HG03575 (cell line): ENCODE data around the gene ERBB4.

Experiments used
- ATAC-seq: cut with Tn5 transposase; IDR thresholded peaks from one replicate; pipeline ENCODE4 v1.9.1; 2021; ENCODE audit not compliant: unreplicated experiment, insufficient number of reproducible peaks, low FRiP score; ENCODE audit errors: extremely low read depth

The ERBB4 gene

DNA sequence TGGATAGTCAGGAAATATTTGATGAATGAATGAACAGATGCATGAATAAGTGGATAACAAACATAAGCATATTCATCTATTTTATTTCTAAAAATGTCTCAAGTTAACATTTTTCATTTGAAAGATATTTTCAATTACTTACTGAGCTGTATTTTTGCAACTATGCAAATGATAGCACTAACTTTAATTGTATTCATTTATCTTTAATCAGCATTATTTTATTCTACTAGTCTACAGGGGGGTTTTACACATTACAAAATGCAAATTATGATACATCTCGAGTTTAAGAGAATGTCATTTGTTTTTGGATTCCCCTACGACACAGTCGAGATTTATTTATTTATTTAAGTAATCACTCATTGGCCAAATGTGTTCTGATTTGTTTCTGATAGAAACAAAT lies 530.6 kb downstream of the ERBB4 start:
- ATAC-seq: no peak

DNA sequence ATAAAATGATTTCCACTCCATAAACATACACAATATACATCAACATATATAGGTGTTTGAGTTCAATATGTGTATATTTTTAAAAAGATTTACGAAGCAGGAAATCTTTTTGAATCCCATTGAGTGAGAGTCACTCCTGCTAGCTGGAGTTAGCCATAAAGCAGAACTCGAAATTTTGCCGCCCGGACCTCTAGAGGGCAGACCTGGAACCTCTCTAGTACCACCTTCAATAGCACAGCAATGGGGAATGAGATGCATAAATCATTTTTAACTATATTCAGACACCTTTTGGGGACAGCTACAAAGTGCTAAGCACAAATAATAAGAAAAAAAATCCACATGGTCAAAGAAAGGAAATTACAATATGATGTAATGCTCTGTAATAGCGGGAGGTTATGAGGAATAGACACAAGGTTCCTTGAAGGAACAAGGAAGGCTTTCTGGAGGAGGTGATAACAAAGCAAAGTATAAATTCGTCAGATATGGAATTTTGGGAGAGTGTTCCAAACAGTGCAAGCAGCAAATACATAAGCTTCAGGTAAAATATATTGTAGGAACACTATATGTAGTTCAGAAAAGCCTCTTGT lies 533.4 kb downstream of the ERBB4 start:
- peak; percentile 94 for ATAC-seq

DNA sequence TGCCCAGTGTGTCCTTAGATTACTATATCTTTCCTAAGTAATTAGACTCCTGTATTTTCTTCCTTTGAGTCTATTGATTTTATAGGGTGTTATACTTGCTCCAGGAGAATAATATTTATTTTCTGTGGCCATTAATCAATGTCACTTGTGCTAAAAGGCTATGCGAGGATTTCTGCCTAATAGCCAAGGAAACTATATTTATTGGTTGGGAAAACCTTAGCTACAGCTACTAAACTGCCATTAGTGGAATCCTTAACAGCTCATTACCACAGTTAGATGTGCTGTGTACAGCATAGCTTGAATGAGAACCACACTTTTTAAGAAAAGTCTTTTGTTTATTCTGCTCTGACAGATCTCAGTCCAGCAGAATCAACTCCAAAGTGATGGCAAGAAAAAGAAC lies 537.3 kb downstream of the ERBB4 start:
- no peak for ATAC-seq

DNA sequence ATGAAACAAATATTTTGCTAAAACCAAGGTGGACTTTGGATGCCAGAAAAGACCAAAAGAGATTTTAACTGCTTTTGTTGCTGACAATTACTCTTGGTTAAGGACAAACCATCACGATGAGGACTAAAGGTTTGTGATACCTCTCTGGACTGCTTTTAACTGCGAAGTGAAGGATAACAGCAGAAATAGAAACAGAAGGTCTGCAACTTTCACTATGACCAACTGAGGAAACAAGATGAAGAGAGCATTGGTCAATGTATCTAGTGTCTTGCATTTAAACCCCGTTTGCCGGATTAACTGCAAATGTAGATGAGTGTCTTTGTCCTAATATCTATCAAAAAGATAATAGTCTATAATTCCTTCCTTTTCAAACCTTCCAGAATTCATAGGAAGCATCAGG lies 541.7 kb downstream of the ERBB4 start:
- no peak for ATAC-seq

DNA sequence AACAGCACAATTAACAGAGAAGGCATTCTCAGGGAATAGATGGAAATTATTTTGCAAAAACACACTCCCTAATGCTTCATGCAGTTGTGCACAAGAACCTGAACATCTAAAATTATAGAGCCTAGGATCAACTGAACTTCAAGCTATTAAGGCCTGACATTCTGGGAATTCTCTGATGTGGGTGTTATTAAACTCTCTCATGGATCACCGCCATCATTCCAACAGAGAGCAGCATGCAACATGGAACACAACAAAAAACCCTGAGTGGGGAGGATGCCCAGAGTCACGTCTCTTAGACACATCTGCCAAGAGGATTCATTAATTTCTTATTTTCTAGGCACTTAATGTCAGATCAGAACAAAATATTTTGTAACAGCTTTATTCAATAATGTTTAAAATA lies 543.8 kb downstream of the ERBB4 start:
- no peak for ATAC-seq

DNA sequence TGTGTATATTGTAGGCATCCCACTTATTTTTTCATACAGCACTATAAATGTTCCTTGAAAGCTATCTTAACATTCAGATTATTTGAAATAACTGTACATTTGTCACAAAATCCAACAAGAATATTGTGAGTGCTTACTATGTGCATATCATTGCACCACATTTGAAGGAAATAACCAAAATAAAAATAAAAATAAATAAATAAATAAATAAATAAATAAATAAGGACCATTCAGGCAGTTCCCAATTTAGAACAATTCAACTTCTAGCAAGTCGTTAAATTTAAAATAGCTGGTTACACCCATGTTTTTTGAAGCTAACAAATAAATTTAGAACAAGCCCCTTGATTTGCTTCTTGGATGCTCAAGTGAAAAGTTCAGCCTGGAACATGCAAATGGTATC lies 548.3 kb downstream of the ERBB4 start:
- no peak for ATAC-seq

DNA sequence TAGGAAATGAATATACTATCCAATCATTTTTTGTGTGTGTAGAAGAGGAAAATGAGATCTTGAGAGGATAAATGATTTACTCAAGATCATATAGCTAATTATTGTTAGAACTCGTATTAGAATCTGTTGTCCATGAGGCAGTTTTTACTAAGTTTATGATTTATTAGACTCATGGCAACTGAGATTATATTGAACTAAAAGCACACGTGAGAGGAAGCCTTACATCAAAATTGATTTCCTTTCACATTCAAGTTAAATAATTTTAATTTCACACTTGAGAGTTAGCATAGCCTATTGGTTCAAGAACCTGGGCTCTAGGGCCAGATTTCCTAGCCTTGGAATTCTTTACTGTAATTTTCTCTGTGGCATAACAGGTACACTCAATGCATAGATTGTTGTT lies 552.3 kb downstream of the ERBB4 start:
- ATAC-seq: no peak

DNA sequence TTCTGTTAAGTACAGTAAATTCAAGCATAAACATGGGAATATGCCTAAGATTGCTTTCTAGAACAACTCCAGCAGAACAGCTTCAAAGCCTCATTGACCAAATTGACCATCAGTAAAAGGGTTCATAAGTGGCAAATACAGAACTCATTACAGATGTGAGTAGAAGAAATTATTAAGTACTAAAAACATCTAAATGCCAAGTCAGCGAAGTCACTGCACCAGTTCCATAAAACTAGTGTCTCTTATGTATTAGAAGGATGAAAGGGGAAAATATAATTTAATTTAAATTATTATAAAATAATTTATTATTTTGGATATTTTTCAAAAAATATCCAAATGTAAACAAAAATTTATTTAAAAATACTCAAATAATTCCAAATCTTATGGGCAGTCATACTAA lies 553.2 kb downstream of the ERBB4 start:
- no peak for ATAC-seq

DNA sequence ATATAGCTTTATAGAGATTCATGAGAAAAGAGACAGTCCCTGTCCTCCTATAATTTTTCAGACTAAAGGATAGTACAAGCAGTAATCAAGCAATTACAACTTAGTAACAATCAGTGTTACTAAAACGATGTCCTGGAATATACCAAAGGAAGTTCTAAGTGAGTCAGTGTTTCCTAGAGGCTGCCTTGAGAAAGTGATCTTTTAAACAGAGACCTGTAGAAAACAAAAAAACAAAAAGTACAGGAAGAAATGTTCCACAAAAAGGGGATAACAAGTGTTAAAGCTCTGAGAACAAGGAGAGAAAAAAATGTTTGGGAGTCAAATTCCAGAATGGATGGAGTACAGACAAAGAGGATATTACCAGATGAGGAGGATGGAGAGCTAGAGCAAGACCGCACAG lies 556.4 kb downstream of the ERBB4 start:
- no peak for ATAC-seq

DNA sequence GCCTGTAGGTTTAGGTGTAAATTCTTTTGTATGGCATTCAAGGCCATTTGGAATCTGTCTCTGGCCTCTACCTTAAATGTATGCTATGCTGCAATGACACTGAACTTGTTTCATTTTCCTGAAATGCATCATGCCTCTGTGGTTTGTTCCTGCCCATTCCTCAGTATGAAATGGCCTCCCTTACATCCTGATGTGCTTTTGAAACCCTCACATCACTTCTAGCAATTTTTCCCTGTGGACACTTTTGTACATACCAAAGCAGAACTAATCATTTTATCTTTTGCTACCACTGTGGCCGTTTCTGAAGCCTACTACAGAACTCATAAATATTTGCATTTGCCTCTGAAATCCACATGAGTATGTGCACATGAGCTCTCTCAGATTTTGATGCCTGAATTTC lies 557.2 kb downstream of the ERBB4 start:
- ATAC-seq: no peak

DNA sequence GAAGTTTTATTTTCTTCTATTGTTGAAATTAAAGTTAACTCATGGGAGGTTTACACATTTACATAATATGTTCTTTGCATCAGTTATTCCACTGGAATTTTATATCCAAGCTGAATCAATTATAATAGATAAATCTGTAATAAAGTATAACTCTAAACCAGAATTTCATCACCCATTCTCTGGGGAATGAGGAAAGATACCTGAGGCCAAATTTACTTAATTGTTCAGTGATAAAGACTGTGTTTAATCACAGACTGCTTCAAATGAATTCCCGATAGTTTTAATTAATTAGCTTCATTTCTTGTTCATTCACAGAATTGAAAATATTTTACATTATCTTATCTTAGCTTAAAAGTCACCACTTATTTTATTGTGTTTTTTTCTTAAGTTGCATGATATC lies 562.5 kb downstream of the ERBB4 start:
- no peak for ATAC-seq

DNA sequence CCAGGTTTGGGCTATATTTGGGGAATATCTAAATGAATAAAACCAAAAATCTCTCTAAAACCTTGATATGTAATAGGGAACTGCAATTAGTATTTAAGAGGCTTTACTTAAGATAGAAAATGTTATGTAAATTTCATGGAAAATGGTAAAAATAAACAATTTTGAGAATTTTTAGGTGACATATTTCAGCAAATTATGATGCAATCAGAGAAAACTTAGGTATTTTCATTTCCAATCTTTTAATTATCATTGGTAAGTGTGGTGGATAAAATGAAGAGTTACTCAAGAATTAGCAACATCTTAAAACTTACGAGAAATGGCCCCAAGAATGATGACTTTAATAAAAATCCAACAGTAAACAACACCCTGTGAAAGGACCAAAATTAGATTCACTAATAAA lies 571.4 kb downstream of the ERBB4 start:
- ATAC-seq: no peak

DNA sequence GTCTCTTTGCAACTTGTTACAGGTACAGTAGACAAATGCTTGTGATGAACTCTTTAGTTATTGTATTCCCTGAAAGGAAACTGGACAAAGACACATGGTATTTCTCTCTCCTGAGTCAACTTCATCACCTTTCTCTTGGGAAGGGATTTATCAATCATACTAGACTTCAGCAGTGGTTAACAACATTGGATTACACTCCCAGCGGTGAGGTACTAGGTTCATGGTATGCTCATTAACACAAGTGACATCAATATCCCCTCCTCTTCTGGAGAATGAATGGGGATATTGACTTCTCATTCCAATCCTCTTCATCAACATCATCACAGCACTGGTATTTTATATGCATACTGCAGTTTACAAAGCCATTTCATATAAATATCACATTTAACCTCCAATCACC lies 574.6 kb downstream of the ERBB4 start:
- ATAC-seq: no peak

DNA sequence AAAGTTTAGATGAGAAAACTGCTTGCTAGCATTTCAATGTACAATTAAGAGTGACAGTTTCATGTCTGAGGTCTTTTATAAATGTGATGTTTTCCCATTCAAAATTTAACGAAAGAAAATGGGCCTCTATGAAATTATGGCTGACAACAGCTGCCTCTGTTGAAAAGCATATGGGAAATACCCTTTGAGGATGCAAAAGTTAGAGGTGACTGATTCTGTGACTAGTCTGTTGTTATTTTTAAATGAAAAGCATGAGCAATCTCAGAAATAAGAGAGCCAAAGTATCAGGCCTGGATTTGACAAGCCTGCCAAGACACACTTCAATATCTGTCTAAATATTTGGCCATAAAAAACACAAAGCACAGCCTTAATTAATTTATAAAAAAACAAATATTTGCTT lies 580.8 kb downstream of the ERBB4 start:
- peak; percentile 99 for ATAC-seq

DNA sequence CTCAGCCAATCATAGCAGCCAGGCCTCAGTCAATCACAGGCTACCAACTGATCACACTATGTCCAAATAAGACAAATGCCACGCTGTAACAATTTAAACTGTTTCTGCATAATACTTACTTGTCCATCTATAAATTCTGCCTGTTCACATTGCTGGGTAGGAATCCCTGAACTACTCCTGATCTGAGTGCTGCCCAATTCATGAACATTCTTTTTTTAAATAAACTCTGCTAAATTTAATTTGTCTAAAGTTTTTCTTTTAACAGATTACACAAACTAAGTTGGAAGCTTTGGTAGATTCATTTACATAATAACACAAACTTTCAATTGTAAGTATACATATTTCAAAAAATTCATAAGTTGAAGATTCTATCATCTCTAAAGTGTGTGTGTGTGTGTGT lies 583.0 kb downstream of the ERBB4 start:
- ATAC-seq: no peak

DNA sequence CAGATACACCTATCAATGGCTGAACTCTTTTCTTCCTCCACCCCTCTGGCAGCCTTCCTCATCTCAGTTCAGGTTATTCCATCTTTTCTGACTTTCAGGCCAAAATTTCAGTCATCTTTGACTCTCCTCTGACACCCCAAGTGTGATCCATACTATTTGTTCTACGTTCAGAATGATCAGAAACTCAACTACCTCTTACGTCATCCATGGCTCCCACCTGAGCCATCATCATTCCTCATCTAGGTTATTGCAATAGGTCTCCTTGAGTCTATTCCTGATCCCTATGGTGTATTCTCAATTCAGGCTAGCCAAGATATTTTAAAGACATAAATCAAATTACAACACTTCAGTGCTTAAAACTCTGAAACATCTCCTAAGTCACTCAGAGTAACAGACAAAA lies 589.7 kb downstream of the ERBB4 start:
- no peak for ATAC-seq

DNA sequence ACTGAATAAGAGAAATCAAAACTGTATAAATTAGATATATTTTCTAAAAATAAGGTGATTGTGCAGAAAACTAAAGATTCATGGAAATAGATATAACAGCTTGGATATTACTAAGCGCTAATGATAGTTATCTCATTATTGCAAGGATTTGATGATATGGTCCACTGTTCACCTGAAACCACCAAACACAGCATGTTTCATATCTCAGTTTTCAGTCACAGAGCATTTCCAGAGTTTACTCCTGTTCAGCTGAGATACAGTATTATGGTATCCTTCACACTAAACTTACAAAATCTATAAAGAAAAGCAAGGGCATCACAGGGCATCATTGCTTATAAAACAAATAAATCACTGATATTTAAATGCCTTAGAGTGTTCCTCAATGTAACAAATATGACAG lies 591.6 kb downstream of the ERBB4 start:
- no peak for ATAC-seq

DNA sequence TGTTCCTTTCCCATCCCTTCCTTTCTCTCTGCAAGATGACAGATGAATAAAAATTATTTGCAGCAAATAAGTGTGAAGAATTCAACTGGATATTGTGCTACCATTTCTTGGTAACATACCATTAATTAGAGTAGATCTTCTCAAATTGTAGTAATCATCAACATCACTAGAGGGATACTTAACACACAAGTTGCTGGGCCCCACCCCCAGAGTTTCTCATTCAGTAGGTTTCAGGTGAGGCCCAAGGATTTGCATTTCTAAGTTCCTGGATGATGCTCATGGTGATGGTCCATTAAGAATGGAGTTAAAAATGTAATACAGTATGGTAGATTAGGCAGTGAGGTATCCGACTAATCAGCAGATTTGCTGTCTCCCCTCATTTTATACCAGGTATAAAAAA lies 594.0 kb downstream of the ERBB4 start:
- peak; percentile 56 for ATAC-seq

DNA sequence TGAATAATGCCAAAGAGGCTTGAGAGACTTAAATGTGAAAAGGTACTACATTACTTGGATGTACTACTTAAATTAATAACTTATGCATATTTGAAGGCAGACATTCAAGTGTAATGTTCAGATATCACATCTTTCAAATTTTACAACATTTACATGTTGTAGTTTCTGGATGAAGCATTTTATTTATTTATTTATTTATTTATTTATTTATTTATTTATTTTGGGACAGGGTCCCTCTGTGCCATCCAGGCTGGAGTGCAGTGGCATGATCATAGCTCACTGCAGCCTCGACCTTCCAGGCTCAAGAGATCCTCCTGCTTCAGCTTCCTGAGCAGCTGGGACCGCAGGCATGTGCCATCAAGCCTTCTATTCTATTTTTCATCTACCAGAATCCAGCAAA lies 596.4 kb downstream of the ERBB4 start:
- no peak for ATAC-seq

DNA sequence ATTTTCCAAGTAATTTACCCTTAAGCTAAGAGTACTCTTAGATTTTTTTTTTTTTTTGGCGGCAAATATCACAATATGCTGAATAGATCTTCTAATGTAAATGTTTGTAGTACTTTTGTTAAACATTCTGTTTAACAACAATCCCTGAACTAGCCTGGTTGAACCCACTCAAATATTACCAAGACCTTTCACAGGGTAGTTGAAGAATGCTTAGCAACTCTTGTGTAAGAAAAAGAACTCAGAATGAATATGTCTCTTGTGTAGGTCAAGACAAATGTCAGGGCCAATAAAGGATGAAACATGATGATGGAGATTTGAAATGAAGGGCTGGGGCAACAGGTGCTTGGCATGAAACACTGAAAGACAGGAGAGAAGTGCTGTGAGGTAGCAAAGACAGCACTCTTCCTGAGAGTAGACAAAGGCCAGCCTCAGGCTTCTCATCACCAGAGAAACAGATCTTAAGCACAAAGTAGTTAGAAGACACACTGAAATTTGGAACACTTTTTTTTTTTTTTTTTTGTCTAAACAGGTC lies 597.3 kb downstream of the ERBB4 start:
- no peak for ATAC-seq

DNA sequence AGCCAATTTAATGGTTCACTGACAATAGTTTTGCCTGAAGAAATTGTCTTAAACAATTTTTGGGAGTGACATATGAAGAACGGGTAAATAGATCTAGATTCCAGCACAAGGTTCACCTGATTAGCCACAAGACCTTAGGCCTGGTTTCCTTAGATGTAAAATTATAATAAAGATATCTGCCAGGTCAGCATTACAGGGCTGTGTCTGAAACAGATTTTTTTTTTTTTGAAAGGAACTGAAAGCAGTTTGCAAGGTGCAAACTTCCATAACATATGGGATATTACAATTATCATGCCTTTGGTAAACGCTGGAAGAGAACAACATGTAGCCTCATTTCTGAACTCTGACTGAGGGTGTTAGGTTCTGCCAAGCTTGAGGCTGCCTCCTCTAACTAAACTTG lies 599.4 kb downstream of the ERBB4 start:
- ATAC-seq: no peak
